Endothelial cell of coronary artery (primary cell): Measurements from ENCODE around the gene TP53TG3E. TPM values are rescaled to one million over a fixed set of nuclear protein-coding genes. Genes with fewer than 3 reads are reported as not detected.

Experiments used
- total RNA-seq: library from RNA; depleted of rRNA; stranded (reverse); fragments of >200 nt; gene quantifications from 2 replicates; pipeline ENCODE4 v1.2.3, GENCODE V29; 2014

Gene TP53TG3E
- not detected in 2 replicates for total RNA-seq

GRCh38 chr16:33304006-33304405, at the start of gene TP53TG3E:
Gene TP53TG3E, plus strand, starts transcription at chr16:33304306. Its CDS starts 68 bp downstream, at chr16:33304374.

Other genes with a start within 250 kb of the TP53TG3E start
- gene TP53TG3C, start 110.1 kb upstream of the TP53TG3E start, total RNA-seq, result not detected in 2 replicates
- gene TP53TG3B, start 56.5 kb downstream of the TP53TG3E start, total RNA-seq, result not detected in 2 replicates
- not detected in 2 replicates for gene TP53TG3F, start 155.3 kb downstream of the TP53TG3E start, total RNA-seq